PC-9 (cell line): Measurements from ENCODE around the gene PALM.

Source experiments
- CTCF ChIP-seq: fragments of 200-600 bp; sonication (generic); conservative IDR thresholded peaks from 2 replicates; pipeline ENCODE4 v1.6.1; 2017; ENCODE audit warnings: mixed run types, antibody characterized with exemption, mild to moderate bottlenecking, moderate library complexity
- EZH2 ChIP-seq: fragments of 200-600 bp; sonication (generic); IDR thresholded peaks from 2 replicates; pipeline ENCODE4 v1.8.0; 2017; ENCODE audit warnings: antibody characterized with exemption, low read depth

GRCh38 chr19:694481-695351 lies 14.0 kb upstream of the PALM start:
- TF ChIP-seq CTCF = no peak
- no peak for TF ChIP-seq EZH2
